ENCODE data around the gene UGT1A5.
A peak's percentile ranks its signal among the peaks of the same experiment; 100 is the strongest.
"Not testable (repeated sequence)": the region's sequence is repeated elsewhere in the genome, so short reads cannot be mapped to it uniquely, and the experiment has no call there.

UGT1A5 gene

DNA sequence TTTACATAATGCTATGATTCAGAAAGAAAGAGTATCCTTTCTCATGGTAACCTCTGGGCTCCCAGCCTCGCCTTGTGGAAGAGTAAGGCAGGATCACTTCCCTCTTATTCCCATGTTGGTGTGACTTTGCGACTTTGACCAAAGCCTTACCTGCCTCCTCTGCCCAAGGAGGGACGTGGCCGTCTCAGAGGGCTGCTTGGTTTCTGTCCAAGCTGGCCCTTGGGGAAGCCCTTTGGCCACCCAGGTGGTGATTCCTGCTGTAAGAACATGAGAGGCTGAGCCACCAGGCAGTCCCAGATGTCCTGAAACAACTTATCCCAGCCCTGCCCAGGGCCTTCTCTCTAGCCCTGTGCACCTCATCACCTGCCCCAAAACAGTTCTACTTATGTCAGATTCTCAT is 14.0 kb upstream of the UGT1A5 start:
- DNase-seq: no peak

GRCh38 chr2:233699424-233700027 is 13.2 kb upstream of the UGT1A5 start:
- no peak for DNase-seq

DNA sequence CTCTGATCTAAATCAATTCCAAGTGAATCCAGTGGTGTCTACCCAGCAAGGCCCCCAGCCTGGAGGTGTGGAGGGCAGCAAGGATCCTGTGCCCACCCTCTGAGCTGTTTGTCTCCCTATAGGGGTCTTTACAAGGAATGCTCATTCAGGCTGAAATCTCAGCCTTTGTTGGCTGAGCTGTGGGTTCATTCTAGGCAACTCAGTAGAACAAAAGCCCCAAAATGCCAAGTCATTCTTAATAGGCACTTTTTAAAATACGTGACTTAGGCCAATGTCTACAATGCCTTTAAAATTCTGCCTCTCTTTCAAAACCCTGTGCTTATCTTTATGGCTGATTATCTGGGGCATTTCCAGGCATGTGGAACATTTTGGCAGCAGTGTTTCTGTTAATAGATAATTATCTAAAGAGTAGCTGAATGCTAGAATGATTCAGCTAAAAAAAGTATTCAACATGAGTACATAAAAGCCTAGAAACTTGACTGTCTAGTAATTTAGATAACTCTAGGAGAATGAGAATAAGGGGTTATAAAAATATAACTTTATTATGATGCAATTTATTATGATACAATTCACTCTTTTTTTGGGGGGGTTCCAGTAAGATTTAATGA is 12.6 kb upstream of the UGT1A5 start:
- DNase-seq: no peak

DNA sequence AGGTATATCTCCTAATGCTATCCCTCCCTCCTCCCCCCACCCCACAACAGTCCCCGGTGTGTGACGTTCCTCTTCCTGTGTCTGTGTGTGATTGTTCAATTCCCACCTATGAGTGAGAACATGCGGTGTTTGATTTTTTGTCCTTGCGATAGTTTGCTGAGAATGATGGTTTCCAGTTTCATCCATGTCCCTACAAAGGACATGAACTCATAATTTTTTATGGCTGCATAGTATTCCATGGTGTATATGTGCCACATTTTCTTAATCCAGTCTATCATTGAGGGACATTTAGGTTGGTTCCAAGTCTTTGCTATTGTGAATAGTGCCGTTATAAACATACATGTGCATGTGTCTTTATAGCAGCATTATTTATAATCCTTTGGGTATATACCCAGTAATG is 11.9 kb upstream of the UGT1A5 start:
- not testable (repeated sequence) for DNase-seq

- no peak for DNase-seq
Measured at GRCh38 chr2:233702238-233702637, 10.5 kb upstream of the UGT1A5 start.

DNA sequence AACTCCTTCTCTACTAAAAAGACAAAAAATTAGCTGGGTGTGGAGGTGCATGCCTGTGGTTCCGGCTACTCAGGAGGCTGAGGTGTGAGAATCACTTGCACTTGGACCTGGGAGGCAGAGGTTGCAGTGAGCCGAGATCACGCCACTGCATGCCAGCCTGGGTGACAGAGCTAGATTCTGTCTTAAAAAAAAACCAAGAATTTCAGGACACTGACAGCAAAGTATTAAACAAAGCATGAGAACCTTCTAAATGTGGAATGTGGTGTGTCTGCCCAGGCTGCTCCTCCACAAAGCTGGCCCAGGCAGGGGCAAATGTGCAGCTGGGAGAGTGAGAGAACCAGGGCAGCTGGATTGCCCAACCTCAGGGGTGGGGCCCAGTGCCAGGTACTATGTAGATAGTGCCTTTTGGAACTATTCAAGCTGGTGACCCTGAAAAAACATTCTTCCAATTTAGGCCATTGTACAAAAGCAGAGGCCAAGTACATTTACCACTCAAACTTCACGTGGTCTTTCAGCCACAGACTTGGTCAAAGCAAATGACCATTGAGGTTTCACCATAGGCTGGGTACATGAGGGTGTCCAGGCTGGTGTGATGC is 6.7 kb upstream of the UGT1A5 start:
- no peak for DNase-seq

DNA sequence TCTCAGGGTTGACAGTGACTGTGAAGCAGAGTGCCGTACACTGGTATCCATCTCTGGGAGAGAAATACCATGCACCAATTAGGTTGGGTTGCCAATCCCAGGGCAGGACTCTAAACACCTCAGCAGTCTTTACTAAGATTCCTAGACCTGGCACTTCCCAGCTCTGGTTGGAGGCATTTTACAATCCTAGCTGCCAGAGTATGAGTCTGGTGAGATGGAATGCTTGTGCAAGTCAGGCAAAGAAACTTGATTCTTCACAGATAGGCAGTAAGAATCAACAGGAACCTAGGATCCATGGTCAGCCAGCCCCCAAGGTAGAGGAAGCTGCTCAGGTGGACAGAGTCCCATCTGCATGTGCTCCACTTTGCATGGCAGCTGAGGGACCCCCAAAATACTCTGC is 6.0 kb upstream of the UGT1A5 start:
- DNase-seq: no peak

- no peak for DNase-seq
Measured at GRCh38 chr2:233707940-233708644, 4.6 kb upstream of the UGT1A5 start.

GRCh38 chr2:233708942-233709341 is 3.8 kb upstream of the UGT1A5 start:
- no peak for DNase-seq

DNA sequence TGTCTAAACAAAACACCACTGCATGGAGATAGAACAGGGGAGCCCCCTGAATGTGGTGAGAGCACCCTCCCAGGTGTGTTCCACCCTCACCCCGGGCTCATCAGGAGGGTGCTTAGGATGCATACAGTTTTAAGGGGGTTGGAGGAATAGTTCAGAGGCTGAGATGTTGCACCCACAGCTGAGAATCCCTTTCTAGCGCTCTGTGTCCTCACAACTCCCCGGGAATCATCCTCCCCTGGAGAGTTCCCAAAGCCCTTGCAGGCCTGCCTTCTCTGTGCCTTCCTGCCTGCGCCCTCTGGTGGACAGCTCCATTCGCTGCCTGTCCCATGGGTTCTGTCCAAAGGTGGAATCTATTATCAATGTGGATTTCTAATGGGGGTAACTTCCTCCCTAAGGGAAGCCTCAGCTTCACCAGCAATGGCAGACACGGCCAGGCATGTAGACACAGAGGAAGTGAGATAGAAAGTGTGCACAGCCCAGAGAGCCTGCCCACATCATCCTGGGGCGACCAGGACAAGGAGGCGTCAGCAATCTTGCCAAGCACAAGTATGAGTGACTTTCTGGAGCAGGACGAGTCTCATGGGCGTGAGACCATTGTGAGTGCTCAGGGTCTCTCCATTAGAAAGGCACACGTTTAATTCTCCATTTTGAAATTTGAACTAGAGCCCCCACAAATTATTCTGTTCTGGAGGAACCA is 1.2 kb upstream of the UGT1A5 start:
- peak; percentile 25 for DNase-seq

DNA sequence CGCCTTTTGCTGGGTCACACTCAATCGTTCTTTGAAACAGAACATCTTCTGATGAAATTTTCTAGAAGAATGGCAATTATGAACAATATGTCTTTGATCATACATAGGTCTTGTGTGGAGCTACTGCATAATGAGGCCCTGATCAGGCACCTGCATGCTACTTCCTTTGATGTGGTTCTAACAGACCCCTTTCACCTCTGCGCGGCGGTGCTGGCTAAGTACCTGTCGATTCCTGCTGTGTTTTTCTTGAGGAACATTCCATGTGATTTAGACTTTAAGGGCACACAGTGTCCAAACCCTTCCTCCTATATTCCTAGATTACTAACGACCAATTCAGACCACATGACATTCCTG is 532 bp downstream of the UGT1A5 start:
- no peak for DNase-seq

GRCh38 chr2:233714121-233714520 is 1.4 kb downstream of the UGT1A5 start:
- no peak for DNase-seq

- DNase-seq: no peak
Measured at GRCh38 chr2:233718552-233718951, 5.8 kb downstream of the UGT1A5 start, which contains the start of gene UGT1A4. Gene UGT1A4, plus strand, starts transcription at chr2:233718736. Its CDS starts 85 bp downstream, at chr2:233718821.

DNA sequence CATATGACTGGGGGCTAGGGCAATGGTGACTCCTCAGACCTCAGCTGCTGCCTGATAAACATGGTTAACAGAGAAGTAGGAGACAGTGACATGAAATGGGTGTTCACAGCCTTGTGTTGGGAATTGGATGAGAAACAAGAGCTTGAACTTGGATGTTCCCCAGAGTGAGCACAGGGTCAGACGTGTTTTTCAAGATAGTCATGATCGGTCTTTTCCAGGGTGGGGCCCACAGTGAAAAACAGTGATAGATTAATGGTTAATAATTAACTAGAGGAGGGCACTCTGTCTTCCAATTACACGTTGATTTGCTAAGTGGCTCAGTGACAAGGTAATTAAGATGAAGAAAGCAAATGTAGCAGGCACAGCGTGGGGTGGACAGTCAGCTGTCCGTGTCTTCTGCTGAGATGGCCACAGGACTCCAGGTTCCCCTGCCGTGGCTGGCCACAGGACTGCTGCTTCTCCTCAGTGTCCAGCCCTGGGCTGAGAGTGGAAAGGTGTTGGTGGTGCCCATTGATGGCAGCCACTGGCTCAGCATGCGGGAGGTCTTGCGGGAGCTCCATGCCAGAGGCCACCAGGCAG is 16.1 kb downstream of the UGT1A5 start, which contains the start of gene UGT1A3:
Gene UGT1A3 (plus strand): TSS at position 320 of the 579 bp plus-strand sequence. CDS start 85 bp downstream, at position 405.
- DNase-seq: no peak

- not testable (repeated sequence) for DNase-seq
Measured at GRCh38 chr2:233736868-233737653, 24.4 kb downstream of the UGT1A5 start.

GRCh38 chr2:233740870-233741269 is 28.2 kb downstream of the UGT1A5 start:
- DNase-seq: no peak

- no peak for DNase-seq
Measured at GRCh38 chr2:233743464-233744259, 31.0 kb downstream of the UGT1A5 start.

GRCh38 chr2:233745073-233745755 is 32.5 kb downstream of the UGT1A5 start:
- no peak for DNase-seq

GRCh38 chr2:233745838-233746237 is 33.1 kb downstream of the UGT1A5 start:
- not testable (repeated sequence) for DNase-seq

Data from SHP77 treated with DMSO at 0.1 percent for 48 hours (cell line).